IMR-90 (cell line): ENCODE data around the gene RAD21L1. TPM values are rescaled to one million over a fixed set of nuclear protein-coding genes. Genes with fewer than 3 reads are reported as not detected.
A peak's percentile ranks its signal among the peaks of the same experiment; 100 is the strongest.

Experiments
- ATAC-seq: fragments of 200-7000 bp; cut with Tn5 transposase; 2 replicates; pipeline ENCODE4 v1.9.1; 2020; ENCODE audit warnings: low read depth, mild to moderate bottlenecking, moderate library complexity
- BruUV-seq: library from RNA; stranded (reverse); fragments of 400-500 nt; replicated peaks from 2 replicates; lab custom pipeline; 2021; lab: Mats Ljungman, UMichigan
- CTCF ChIA-PET: fragments of 300-600 bp; formaldehyde crosslinking; extraction: SDS; loops from one replicate; lab custom pipeline; 2021; ENCODE audit warnings: antibody characterized with exemption; lab: Yijun Ruan, JAX
- POLR2A ChIA-PET: fragments of 300-600 bp; sonication (Branson Sonifier 250); formaldehyde crosslinking; loops from one replicate; lab custom pipeline; 2022; ENCODE audit warnings: antibody characterized with exemption; ENCODE audit not compliant: unreplicated experiment; lab: Charles Lee
- DNase-seq: peaks from one replicate; pipeline ENCODE4 v3.0.0; 2013
- H2AFZ ChIP-seq: replicated peaks from 2 replicates; pipeline ENCODE3; 2013; ENCODE audit warnings: low read length, mild to moderate bottlenecking; ENCODE audit not compliant: poor library complexity
- H2AK5ac ChIP-seq: 2 replicates; pipeline ENCODE4 v1.6.1; 2013; ENCODE audit warnings: low read depth, low read length, inconsistent platforms
- H2AK9ac ChIP-seq: replicated peaks from 2 replicates; pipeline ENCODE3; 2013; ENCODE audit warnings: mild to moderate bottlenecking, low read depth, low read length, moderate library complexity; ENCODE audit not compliant: poor library complexity
- H2BK120ac ChIP-seq: 2 replicates; pipeline ENCODE4 v1.6.1; 2013; ENCODE audit warnings: low read depth, low read length, inconsistent platforms
- H2BK15ac ChIP-seq: 3 replicates; pipeline ENCODE4 v1.6.1; 2013; ENCODE audit warnings: low read depth, low read length, inconsistent platforms
- H2BK20ac ChIP-seq: 2 replicates; pipeline ENCODE4 v1.6.1; 2013; ENCODE audit warnings: low read depth, mild to moderate bottlenecking, inconsistent platforms, low read length, moderate library complexity
- H2BK5ac ChIP-seq: 2 replicates; pipeline ENCODE4 v1.6.1; 2013; ENCODE audit warnings: mild to moderate bottlenecking, low read depth, low read length, inconsistent platforms; ENCODE audit not compliant: poor library complexity, severe bottlenecking
- H3K14ac ChIP-seq: replicated peaks from 2 replicates; pipeline ENCODE4 v1.6.1; 2013; ENCODE audit warnings: low read depth, low read length, inconsistent platforms
- H3K18ac ChIP-seq: 2 replicates; pipeline ENCODE4 v1.6.1; 2013; ENCODE audit warnings: low read depth, low read length, control low read depth
- H3K23ac ChIP-seq: 2 replicates; pipeline ENCODE4 v1.6.1; 2013; ENCODE audit warnings: low read depth, low read length, inconsistent platforms
- H3K27ac ChIP-seq: 2 replicates; pipeline ENCODE4 v1.5.1; 2013; ENCODE audit warnings: mild to moderate bottlenecking, control low read depth, low read length; ENCODE audit not compliant: insufficient read depth
- H3K27me3 ChIP-seq: 2 replicates; pipeline ENCODE4 v1.6.1; 2013; ENCODE audit warnings: low read length; ENCODE audit not compliant: control insufficient read depth, insufficient read depth
- H3K36me3 ChIP-seq: 2 replicates; pipeline ENCODE4 v1.6.1; 2013; ENCODE audit warnings: low read length, mixed read lengths; ENCODE audit not compliant: control insufficient read depth, insufficient read depth
- H3K4ac ChIP-seq: 2 replicates; pipeline ENCODE4 v1.6.1; 2013; ENCODE audit warnings: low read depth, low read length, inconsistent platforms
- H3K4me1 ChIP-seq: 2 replicates; pipeline ENCODE4 v1.6.1; 2013; ENCODE audit warnings: low read length, mixed read lengths; ENCODE audit not compliant: control insufficient read depth, insufficient read depth
- H3K4me2 ChIP-seq: 2 replicates; pipeline ENCODE4 v1.6.1; 2013; ENCODE audit warnings: low read depth, mild to moderate bottlenecking, control low read depth, low read length, moderate library complexity
- H3K4me3 ChIP-seq: 2 replicates; pipeline ENCODE4 v1.5.1; 2013; ENCODE audit warnings: low read depth, mild to moderate bottlenecking, control low read depth, low read length, moderate library complexity; ENCODE audit not compliant: insufficient read depth
- H3K56ac ChIP-seq: 2 replicates; pipeline ENCODE4 v1.6.1; 2013; ENCODE audit warnings: low read length, inconsistent platforms; ENCODE audit not compliant: insufficient read depth; ENCODE audit errors: extremely low read depth
- H3K79me1 ChIP-seq, 2 experiments: 2 replicates each; pipeline ENCODE4 v1.6.1; 2013; ENCODE audit warnings: low read length in 2 of 2, inconsistent platforms in 1 of 2, low read depth in 1 of 2
- H3K9ac ChIP-seq: 2 replicates; pipeline ENCODE4 v1.6.1; 2013; ENCODE audit warnings: low read depth, low read length, control low read depth
- H3K9me1 ChIP-seq: 2 replicates; pipeline ENCODE4 v1.6.1; 2013; ENCODE audit warnings: low read length, inconsistent platforms; ENCODE audit not compliant: insufficient read depth
- H3K9me3 ChIP-seq: 2 replicates; pipeline ENCODE4 v1.6.1; 2013; ENCODE audit warnings: low read length; ENCODE audit not compliant: control insufficient read depth, insufficient read depth
- H4K20me1 ChIP-seq: 2 replicates; pipeline ENCODE4 v1.6.1; 2013; ENCODE audit warnings: low read length, inconsistent platforms; ENCODE audit not compliant: insufficient read depth
- H4K5ac ChIP-seq: 2 replicates; pipeline ENCODE4 v1.6.1; 2013; ENCODE audit warnings: mild to moderate bottlenecking, low read depth, low read length, control low read depth
- H4K8ac ChIP-seq, 2 experiments: 2 replicates each; pipeline ENCODE4 v1.6.1; 2013; ENCODE audit warnings: low read depth in 2 of 2, low read length in 2 of 2, control low read depth in 1 of 2, inconsistent platforms in 1 of 2
- H4K91ac ChIP-seq: 2 replicates; pipeline ENCODE4 v1.6.1; 2013; ENCODE audit warnings: low read depth, low read length, inconsistent platforms; ENCODE audit not compliant: insufficient read depth
- BHLHE40 ChIP-seq: fragments of 150-350 bp; IDR thresholded peaks from 2 replicates; pipeline ENCODE4 v1.6.1; 2016; ENCODE audit warnings: mild to moderate bottlenecking, low read depth, low read length
- CEBPB ChIP-seq: IDR thresholded peaks from 2 replicates; pipeline ENCODE4 v1.6.1; 2012; ENCODE audit warnings: low read depth, low read length, improper control_type of control experiment
- CHD1 ChIP-seq: IDR thresholded peaks from 2 replicates; pipeline ENCODE4 v1.6.1; 2012; ENCODE audit warnings: low read depth, low read length, improper control_type of control experiment
- FOS ChIP-seq: fragments of 150-350 bp; IDR thresholded peaks from 2 replicates; pipeline ENCODE4 v1.6.1; 2016; ENCODE audit warnings: low read depth, low read length
- MAFK ChIP-seq: IDR thresholded peaks from 2 replicates; pipeline ENCODE4 v1.6.1; 2012; ENCODE audit warnings: low read depth, low read length, improper control_type of control experiment
- MAZ ChIP-seq: IDR thresholded peaks from 2 replicates; pipeline ENCODE4 v1.6.1; 2012; ENCODE audit warnings: low read depth, mild to moderate bottlenecking, low read length, improper control_type of control experiment, moderate library complexity, borderline replicate concordance
- MXI1 ChIP-seq: IDR thresholded peaks from 2 replicates; pipeline ENCODE4 v1.6.1; 2012; ENCODE audit warnings: low read depth, mild to moderate bottlenecking, low read length, moderate library complexity, borderline replicate concordance
- NFE2L2 ChIP-seq: fragments of 150-350 bp; IDR thresholded peaks from 2 replicates; pipeline ENCODE4 v1.6.1; 2016; ENCODE audit warnings: low read depth, mild to moderate bottlenecking, low read length
- POLR2A ChIP-seq: IDR thresholded peaks from 2 replicates; pipeline ENCODE4 v1.6.1; 2012; ENCODE audit warnings: mild to moderate bottlenecking, low read depth, low read length
- RAD21 ChIP-seq: IDR thresholded peaks from 2 replicates; pipeline ENCODE4 v1.6.1; 2012; ENCODE audit warnings: low read length, improper control_type of control experiment
- RCOR1 ChIP-seq: IDR thresholded peaks from 2 replicates; pipeline ENCODE4 v1.6.1; 2012; ENCODE audit warnings: mild to moderate bottlenecking, low read length, improper control_type of control experiment; ENCODE audit not compliant: insufficient replicate concordance
- RFX5 ChIP-seq: IDR thresholded peaks from 2 replicates; pipeline ENCODE4 v1.8.0; 2012; ENCODE audit warnings: low read depth, mild to moderate bottlenecking, low read length, moderate library complexity
- SMC3 ChIP-seq: fragments of 150-350 bp; IDR thresholded peaks from 2 replicates; pipeline ENCODE4 v1.6.1; 2016; ENCODE audit warnings: low read depth, mild to moderate bottlenecking, antibody characterized with exemption, low read length, moderate library complexity
- WGBS, 2 experiments: methylation state at CpG; one replicate each; pipeline versions ENCODE4 v1.1.5 to v1.1.7; 2013; ENCODE audit warnings: missing lambda C conversion rate in 2 of 2; ENCODE audit not compliant: insufficient read length in 1 of 2; ENCODE audit errors: extremely low coverage in 2 of 2; 5-methylcytosine and 5-hydroxymethylcytosine counted together
- dilution Hi-C: fragments of 300-500 bp; cut with HindIII; formaldehyde crosslinking; loops from one replicate; pipeline ENCODE4 v1.14.3; 2018; ENCODE audit warnings: low sequenced_read_pairs; ENCODE audit not compliant: unreplicated experiment
- in situ Hi-C: fragments of 300-500 bp; cut with MboI; formaldehyde crosslinking; loops from 3 replicates; pipeline ENCODE4 v1.14.3; 2019; ENCODE audit warnings: low sequenced_read_pairs, inconsistent platforms, mixed read lengths
- intact Hi-C: fragments of 100-400 bp; cut with micrococcal nuclease; formaldehyde crosslinking; loops from 2 replicates; pipeline ENCODE4 v1.10.0; 2022
- polyA plus RNA-seq, 3 experiments: library from polyadenylated mRNA; depleted of rRNA; stranded (reverse); fragments of >200 nt; gene quantifications; 2 replicates each; pipeline ENCODE4 v1.2.3, GENCODE V29; 2012; ENCODE audit warnings: low replicate concordance in 1 of 3
- total RNA-seq: library from RNA; depleted of rRNA; stranded (reverse); fragments of >200 nt; gene quantifications from 2 replicates; pipeline ENCODE4 v1.2.3, GENCODE V29; 2012
- TF ChIP-seq, protein P1 (sequence below): fragments of 150-350 bp; IDR thresholded peaks from 2 replicates; pipeline ENCODE4 v1.6.1; 2017; ENCODE audit warnings: mild to moderate bottlenecking, antibody characterized with exemption, low read length, low read depth
- TF ChIP-seq, protein P2 (sequence below): fragments of 150-350 bp; IDR thresholded peaks from 2 replicates; pipeline ENCODE4 v1.6.1; 2016; ENCODE audit warnings: low read depth, mild to moderate bottlenecking, low read length, moderate library complexity, borderline replicate concordance
- TF ChIP-seq, protein P3 (sequence below): conservative IDR thresholded peaks from 2 replicates; pipeline ENCODE4 v1.5.1; 2012; ENCODE audit warnings: mild to moderate bottlenecking, low read depth, low read length, improper control_type of control experiment

Gene RAD21L1
- total and polyA plus RNA-seq, 2 of the 4 experiments (the other 2 are of a cell fraction): not detected

DNA sequence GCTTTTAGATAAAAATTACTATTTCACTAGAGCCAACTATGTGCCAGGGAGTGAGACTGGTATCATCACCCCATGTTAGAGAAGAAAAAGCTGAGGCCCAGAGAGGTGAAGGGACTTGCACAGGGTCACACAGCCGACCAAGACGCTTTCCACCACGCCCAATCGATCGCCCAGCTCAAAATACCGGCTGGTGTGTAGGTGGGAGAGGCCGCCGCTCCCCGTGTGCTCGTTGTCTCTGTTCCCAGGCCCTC, 40.0 kb downstream of the RAD21L1 start:
- dilution Hi-C loops (no loop called here), intact Hi-C loops (loop anchor here (2.0 kb wide), 1 partner anchor 39 kb away; the partner anchor contains the start of gene RAD21L1), in situ Hi-C loops (no loop called here)
- BruUV-seq: no TSS peak
- Histone ChIP-seq H2BK120ac (peak overlapping the region; percentile 85), H2AK9ac (no peak overlapping the region), H3K4me3 (peak overlapping the region; percentile 81), H4K8ac (peak overlapping the region; percentile 62 to 88), H3K27me3 (peaks cover 1% of the 10 kb centered on the region; the same call in 1 of the 2 replicates), H3K18ac (peak overlapping the region; percentile 62), H4K20me1 (no peaks in the 10 kb centered on the region), H3K4me1 (peaks cover 6% of the 10 kb centered on the region; the same call in 1 of the 2 replicates), H2BK15ac (0 out of 3 replicates have a peak overlapping the region, but pooled peaks have one; percentile 8), H3K27ac (peak overlapping the region; percentile 62), H3K9me3 (no peaks in the 10 kb centered on the region), H3K4ac (peak overlapping the region; percentile 91), H2BK5ac (peak overlapping the region; percentile 56), H3K4me2 (peak overlapping the region; percentile 94), H3K9me1 (peaks cover 14% of the 10 kb centered on the region; the same call in 1 of the 2 replicates), H3K36me3 (peaks cover 4% of the 10 kb centered on the region; the same call in 1 of the 2 replicates), H2AK5ac (no peak overlapping the region; the same call in 1 of the 2 replicates), H2BK20ac (peak overlapping the region; percentile 75; the same call in 1 of the 2 replicates), H4K91ac (peak overlapping the region; percentile 80), H3K79me1 (peaks cover 21 to 28% of the 10 kb centered on the region in 2 experiments), H2AFZ (peak overlapping the region; percentile 92), H3K56ac (no peak overlapping the region), H3K9ac (peak overlapping the region; percentile 81), H4K5ac (peak overlapping the region; percentile 93), H3K23ac (peak overlapping the region; percentile 85; the same call in 1 of the 2 replicates), H3K14ac (peak overlapping the region; percentile 85)
- TF ChIP-seq FOS (no peak), CEBPB (no peak), MAFK (no peak), POLR2A (no peak), RFX5 (no peak), RCOR1 (no peak), SMC3 (no peak), RAD21 (no peak), MAZ (no peak), MXI1 (no peak), NFE2L2 (no peak), BHLHE40 (no peak), CHD1 (no peak)
- TF ChIP-seq, protein P1, sequence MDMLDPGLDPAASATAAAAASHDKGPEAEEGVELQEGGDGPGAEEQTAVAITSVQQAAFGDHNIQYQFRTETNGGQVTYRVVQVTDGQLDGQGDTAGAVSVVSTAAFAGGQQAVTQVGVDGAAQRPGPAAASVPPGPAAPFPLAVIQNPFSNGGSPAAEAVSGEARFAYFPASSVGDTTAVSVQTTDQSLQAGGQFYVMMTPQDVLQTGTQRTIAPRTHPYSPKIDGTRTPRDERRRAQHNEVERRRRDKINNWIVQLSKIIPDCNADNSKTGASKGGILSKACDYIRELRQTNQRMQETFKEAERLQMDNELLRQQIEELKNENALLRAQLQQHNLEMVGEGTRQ: no peak
- TF ChIP-seq, protein P2, sequence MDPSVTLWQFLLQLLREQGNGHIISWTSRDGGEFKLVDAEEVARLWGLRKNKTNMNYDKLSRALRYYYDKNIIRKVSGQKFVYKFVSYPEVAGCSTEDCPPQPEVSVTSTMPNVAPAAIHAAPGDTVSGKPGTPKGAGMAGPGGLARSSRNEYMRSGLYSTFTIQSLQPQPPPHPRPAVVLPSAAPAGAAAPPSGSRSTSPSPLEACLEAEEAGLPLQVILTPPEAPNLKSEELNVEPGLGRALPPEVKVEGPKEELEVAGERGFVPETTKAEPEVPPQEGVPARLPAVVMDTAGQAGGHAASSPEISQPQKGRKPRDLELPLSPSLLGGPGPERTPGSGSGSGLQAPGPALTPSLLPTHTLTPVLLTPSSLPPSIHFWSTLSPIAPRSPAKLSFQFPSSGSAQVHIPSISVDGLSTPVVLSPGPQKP: no peak
- TF ChIP-seq, protein P3, sequence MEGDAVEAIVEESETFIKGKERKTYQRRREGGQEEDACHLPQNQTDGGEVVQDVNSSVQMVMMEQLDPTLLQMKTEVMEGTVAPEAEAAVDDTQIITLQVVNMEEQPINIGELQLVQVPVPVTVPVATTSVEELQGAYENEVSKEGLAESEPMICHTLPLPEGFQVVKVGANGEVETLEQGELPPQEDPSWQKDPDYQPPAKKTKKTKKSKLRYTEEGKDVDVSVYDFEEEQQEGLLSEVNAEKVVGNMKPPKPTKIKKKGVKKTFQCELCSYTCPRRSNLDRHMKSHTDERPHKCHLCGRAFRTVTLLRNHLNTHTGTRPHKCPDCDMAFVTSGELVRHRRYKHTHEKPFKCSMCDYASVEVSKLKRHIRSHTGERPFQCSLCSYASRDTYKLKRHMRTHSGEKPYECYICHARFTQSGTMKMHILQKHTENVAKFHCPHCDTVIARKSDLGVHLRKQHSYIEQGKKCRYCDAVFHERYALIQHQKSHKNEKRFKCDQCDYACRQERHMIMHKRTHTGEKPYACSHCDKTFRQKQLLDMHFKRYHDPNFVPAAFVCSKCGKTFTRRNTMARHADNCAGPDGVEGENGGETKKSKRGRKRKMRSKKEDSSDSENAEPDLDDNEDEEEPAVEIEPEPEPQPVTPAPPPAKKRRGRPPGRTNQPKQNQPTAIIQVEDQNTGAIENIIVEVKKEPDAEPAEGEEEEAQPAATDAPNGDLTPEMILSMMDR: no peak
- no CpG with 5 or more reads among the region's 10 CpGs for WGBS, 2 experiments
- POLR2A ChIA-PET: no interaction called here
- DNase-seq (no peak), ATAC-seq (peak; percentile 6)
- CTCF ChIA-PET: no interaction called here
